ENCODE results near the gene UFD1.

Gene UFD1

GRCh38 chr22:19494676-19495173 is 15.7 kb upstream of the UFD1 start:
- no peak for DNase-seq

GRCh38 chr22:19494001-19494560 is 15.1 kb upstream of the UFD1 start:
- DNase-seq, result no peak

- DNase-seq, result no peak
Measured at GRCh38 chr22:19492504-19493174, 13.6 kb upstream of the UFD1 start.

- no peak for DNase-seq
Measured at GRCh38 chr22:19490628-19491230, 11.7 kb upstream of the UFD1 start.

GRCh38 chr22:19488884-19489843 is 10.2 kb upstream of the UFD1 start:
- DNase-seq, result peak in 1 of 2 experiments; percentile 37

- DNase-seq, result no peak
Measured at GRCh38 chr22:19488285-19488684, 9.3 kb upstream of the UFD1 start.

GRCh38 chr22:19483481-19484244 is 4.7 kb upstream of the UFD1 start:
- DNase-seq, result no peak

GRCh38 chr22:19482297-19482696 is 3.3 kb upstream of the UFD1 start:
- no peak for DNase-seq

- DNase-seq, result no peak
Measured at GRCh38 chr22:19480789-19481188, 1.8 kb upstream of the UFD1 start.

GRCh38 chr22:19480173-19480568 is 1.2 kb upstream of the UFD1 start:
- no peak for DNase-seq

- DNase-seq, result peak; percentile 96 to 98
Measured at GRCh38 chr22:19479355-19480172, 571 bp upstream of the UFD1 start, which contains the start of gene CDC45. Gene CDC45 (plus strand): TSS chr22:19479920. CDS start chr22:19479969, 49 bp downstream.

GRCh38 chr22:19478045-19478900 is 720 bp downstream of the UFD1 start:
- peak in 1 of 2 experiments; percentile 25 for DNase-seq

- peak in 1 of 2 experiments; percentile 17 for DNase-seq
Measured at GRCh38 chr22:19477321-19478044, 1.5 kb downstream of the UFD1 start.

GRCh38 chr22:19476023-19476422 is 3.0 kb downstream of the UFD1 start:
- DNase-seq, result no peak

GRCh38 chr22:19473578-19473977 is 5.4 kb downstream of the UFD1 start:
- DNase-seq, result no peak

GRCh38 chr22:19472233-19472632 is 6.8 kb downstream of the UFD1 start:
- no peak for DNase-seq

- no peak for DNase-seq
Measured at GRCh38 chr22:19471572-19471971, 7.4 kb downstream of the UFD1 start.

GRCh38 chr22:19470010-19470409 is 9.0 kb downstream of the UFD1 start:
- no peak for DNase-seq

- DNase-seq, result no peak
Measured at GRCh38 chr22:19469421-19469820, 9.6 kb downstream of the UFD1 start.

- no peak for DNase-seq
Measured at GRCh38 chr22:19467912-19468311, 11.1 kb downstream of the UFD1 start.

All from NCI-H524 (cell line).